Testis (tissue), 2 donors: ENCODE measurements around the gene SUSD3.

Experiments used
- POLR2A ChIP-seq: fragments of 450-650 bp; IDR thresholded peaks from one replicate; pipeline ENCODE4 v1.6.1; 2017; ENCODE audit warnings: antibody characterized with exemption, mild to moderate bottlenecking, moderate library complexity
- TF ChIP-seq, protein P1 (sequence below), 3 experiments: fragments of 450-650 bp in 2 of 3; fragments of 200-600 bp in 1 of 3; sonication (generic) in 1 of 3; IDR thresholded peaks; one replicate each; pipeline ENCODE4 v1.5.1; 2016 to 2019; ENCODE audit warnings: antibody characterized with exemption in 3 of 3, mild to moderate bottlenecking in 2 of 3, moderate library complexity in 1 of 3

DNA sequence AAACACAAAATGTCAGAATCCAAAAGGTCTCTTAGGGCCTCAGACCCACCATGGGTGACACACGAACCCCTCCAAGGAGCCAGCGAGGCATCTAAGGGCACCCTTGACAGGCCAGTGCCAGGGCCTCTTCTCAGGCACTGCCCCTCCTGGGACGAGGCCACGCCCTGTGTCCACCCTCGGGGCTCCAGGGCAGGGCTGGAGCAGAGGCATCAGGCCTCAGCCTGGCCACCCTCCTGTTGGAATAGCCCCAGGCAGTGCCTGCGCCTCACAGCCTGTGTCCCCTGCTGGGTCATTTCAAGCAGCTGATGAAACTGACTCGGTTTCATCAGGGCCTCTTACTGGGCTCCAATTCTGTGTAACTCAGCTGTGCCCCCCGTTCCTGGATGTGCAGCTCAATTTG lies 32.8 kb upstream of the SUSD3 start:
- TF ChIP-seq, protein P1, sequence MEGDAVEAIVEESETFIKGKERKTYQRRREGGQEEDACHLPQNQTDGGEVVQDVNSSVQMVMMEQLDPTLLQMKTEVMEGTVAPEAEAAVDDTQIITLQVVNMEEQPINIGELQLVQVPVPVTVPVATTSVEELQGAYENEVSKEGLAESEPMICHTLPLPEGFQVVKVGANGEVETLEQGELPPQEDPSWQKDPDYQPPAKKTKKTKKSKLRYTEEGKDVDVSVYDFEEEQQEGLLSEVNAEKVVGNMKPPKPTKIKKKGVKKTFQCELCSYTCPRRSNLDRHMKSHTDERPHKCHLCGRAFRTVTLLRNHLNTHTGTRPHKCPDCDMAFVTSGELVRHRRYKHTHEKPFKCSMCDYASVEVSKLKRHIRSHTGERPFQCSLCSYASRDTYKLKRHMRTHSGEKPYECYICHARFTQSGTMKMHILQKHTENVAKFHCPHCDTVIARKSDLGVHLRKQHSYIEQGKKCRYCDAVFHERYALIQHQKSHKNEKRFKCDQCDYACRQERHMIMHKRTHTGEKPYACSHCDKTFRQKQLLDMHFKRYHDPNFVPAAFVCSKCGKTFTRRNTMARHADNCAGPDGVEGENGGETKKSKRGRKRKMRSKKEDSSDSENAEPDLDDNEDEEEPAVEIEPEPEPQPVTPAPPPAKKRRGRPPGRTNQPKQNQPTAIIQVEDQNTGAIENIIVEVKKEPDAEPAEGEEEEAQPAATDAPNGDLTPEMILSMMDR (IDR thresholded peaks at IDR 0.05) = no peak
- TF ChIP-seq POLR2A = no peak
